Neural cell (in vitro differentiated cells): ENCODE results near the gene SHISA2. TPM values are rescaled to one million over a fixed set of nuclear protein-coding genes. Genes with fewer than 3 reads are reported as not detected.

Experiments used
- polyA plus RNA-seq: library from polyadenylated mRNA; depleted of rRNA; stranded (reverse); fragments of >200 nt; gene quantifications from 2 replicates; pipeline ENCODE4 v1.2.3, GENCODE V29; 2014

SHISA2 gene
- polyA plus RNA-seq, 1 donor from 2014 or later: 2.3 TPM

Other genes with a start within 250 kb of the SHISA2 start
- gene RNF6, start 170.3 kb upstream of the SHISA2 start, polyA plus RNA-seq: 15.2 and 15.8 TPM in 2 replicates
- gene CDK8, start 202.1 kb upstream of the SHISA2 start, polyA plus RNA-seq: 51.0 and 58.9 TPM in 2 replicates